ENCODE measurements around the gene AHDC1. TPM values are rescaled to one million over a fixed set of nuclear protein-coding genes. Genes with fewer than 3 reads are reported as not detected.

Gene AHDC1
- total RNA-seq, 1 donor from 2014 or later, result 23.7 TPM

GRCh38 chr1:27618341-27619082, 14.6 kb upstream of the AHDC1 start:
- ATAC-seq (peak; percentile 52 to 59), DNase-seq (no peak)
- TF ChIP-seq CTCF (IDR thresholded peaks at IDR 0.05), result no peak
- no peak overlapping the region for H3K4me3 ChIP-seq
- peaks cover 58% of the 10 kb centered on the region for H3K4me1 ChIP-seq
- no peak overlapping the region for H3K27ac ChIP-seq
- H3K27me3 ChIP-seq (ENCODE audit: low read depth), result no peaks in the 10 kb centered on the region
- intact Hi-C loops (cut with DNase I), result no loop called here
- H3K9me3 ChIP-seq, result no peaks in the 10 kb centered on the region
- H3K36me3 ChIP-seq, result peaks cover 53% of the 10 kb centered on the region

- no peak for DNase-seq
- no peak for TF ChIP-seq CTCF (IDR thresholded peaks at IDR 0.05)
- no peak for ATAC-seq
- H3K27me3 ChIP-seq (ENCODE audit: low read depth), result no peaks in the 10 kb centered on the region
- H3K9me3 ChIP-seq, result no peaks in the 10 kb centered on the region
- H3K36me3 ChIP-seq, result peaks cover 59% of the 10 kb centered on the region
- H3K27ac ChIP-seq, result peak overlapping the region; percentile 56
- no peak overlapping the region for H3K4me3 ChIP-seq
- peaks cover 50% of the 10 kb centered on the region for H3K4me1 ChIP-seq
- intact Hi-C loops (cut with DNase I), result no loop called here
Observed at GRCh38 chr1:27617420-27617819, 13.5 kb upstream of the AHDC1 start.

- ATAC-seq, result no peak
- no peak for DNase-seq
- H3K4me3 ChIP-seq, result no peak overlapping the region
- no peaks in the 10 kb centered on the region for H3K27me3 ChIP-seq (ENCODE audit: low read depth)
- no peak overlapping the region for H3K27ac ChIP-seq
- no peaks in the 10 kb centered on the region for H3K9me3 ChIP-seq
- H3K4me1 ChIP-seq, result peaks cover 40% of the 10 kb centered on the region
- no peak for TF ChIP-seq CTCF (IDR thresholded peaks at IDR 0.05)
- H3K36me3 ChIP-seq, result peaks cover 68% of the 10 kb centered on the region
- intact Hi-C loops (cut with DNase I), result no loop called here
Observed at GRCh38 chr1:27616441-27616840, 12.5 kb upstream of the AHDC1 start.

GRCh38 chr1:27615346-27616192, 11.6 kb upstream of the AHDC1 start:
- H3K4me1 ChIP-seq, result peaks cover 32% of the 10 kb centered on the region
- H3K27ac ChIP-seq, result no peak overlapping the region

More at GRCh38 chr1:27615346-27616192, 11.6 kb upstream of the AHDC1 start:
- no peak for ATAC-seq
- Histone ChIP-seq H3K4me3 (no peak overlapping the region), H3K9me3 (no peaks in the 10 kb centered on the region), H3K36me3 (peaks cover 67% of the 10 kb centered on the region), H3K27me3 (ENCODE audit: low read depth) (no peaks in the 10 kb centered on the region)
- no peak for DNase-seq
- intact Hi-C loops (cut with DNase I), result no loop called here
- no peak for TF ChIP-seq CTCF (IDR thresholded peaks at IDR 0.05)
